NCI-H1436 (cell line): ENCODE data around the gene TES.

Source experiments
- DNase-seq: peaks from one replicate; lab custom pipeline; 2025; lab: John Stamatoyannopoulos, UW

TES gene

DNA sequence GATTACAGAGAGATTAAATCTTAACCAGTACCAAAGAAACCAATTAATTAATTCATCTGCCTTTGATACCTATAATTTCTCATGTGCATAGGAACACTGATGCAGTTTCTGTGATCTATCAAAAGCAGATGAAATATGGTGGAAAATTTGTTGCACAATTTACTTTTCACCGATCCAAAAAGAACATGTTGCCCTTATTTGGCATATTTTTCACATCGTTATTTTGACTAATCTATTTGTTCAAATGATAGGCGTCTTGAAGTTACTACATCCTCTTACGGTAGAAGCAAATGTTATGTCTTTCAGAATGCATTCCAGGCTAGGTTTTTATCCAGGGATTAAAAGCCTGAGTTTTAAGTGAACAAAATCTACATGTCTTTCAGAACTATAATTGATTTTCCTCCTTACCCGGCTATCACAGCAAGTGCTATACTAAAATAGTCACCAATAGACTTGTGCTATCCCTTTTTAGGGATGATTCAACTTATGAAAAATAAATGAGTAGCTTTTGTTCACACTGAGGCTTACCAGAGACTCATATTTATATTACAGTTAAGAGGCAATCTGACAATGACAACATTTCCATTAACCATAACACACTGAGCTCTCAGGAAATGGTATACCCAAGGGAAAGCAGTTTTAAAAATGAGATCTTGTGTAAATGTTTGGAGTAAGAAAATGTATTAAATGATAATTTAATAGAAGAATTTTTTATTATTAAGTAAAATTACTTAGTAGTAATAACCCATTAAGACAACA is 16.8 kb upstream of the TES start:
- DNase-seq = no peak

DNA sequence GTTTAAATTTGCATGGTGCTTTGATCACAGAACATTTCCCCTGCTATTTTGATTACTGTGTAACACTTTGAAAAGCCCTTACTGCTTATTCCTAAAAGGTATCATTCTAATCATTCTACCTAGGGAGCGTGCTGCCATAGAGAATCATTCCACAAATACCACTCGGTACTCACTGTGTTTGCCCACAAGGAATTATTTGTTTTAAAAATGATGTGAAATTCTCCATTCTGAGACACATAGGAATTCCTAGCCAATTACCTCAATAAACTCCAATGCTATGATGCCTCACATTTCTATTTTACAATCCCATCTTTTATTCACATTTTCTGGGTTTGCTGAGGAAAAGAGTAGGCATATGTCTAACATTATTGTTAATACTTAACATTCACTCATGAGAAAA is 16.2 kb upstream of the TES start:
- no peak for DNase-seq

DNA sequence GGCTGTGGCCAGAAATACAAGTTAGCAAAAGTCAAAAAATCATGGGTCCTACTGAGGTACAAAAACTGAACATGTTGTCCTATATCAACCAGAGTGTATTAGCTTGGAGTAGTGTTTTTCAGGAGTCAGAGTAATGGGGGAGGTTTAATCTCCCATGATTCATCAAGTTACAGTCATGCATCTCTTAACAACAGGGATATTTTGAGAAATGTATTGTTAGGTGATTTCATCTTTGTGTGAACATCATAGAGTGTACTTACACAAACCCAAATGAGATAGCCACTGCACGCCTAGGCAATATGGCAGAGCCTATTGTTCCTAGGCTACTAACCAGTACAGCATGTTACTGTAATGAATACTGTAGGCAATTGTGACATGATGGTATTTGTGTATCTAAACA is 14.9 kb upstream of the TES start:
- no peak for DNase-seq

DNA sequence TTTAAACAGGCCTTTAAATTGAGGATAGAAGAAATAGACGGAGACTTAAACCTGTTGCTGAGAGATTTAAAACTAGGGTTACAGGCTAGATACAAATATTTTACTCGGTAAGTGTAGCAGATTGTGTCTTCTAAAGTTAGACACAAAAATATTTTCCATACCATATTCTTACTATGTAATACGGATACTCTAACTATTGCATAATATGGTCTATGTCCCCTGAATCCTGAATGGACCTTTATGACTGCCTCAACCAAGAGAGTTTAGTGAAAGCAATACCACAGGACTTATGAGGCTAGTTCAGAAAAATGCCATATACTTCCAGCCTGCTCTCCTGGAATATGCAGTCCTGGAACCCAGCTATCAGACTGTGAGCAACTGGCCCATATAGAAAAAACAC is 13.4 kb upstream of the TES start:
- no peak for DNase-seq

DNA sequence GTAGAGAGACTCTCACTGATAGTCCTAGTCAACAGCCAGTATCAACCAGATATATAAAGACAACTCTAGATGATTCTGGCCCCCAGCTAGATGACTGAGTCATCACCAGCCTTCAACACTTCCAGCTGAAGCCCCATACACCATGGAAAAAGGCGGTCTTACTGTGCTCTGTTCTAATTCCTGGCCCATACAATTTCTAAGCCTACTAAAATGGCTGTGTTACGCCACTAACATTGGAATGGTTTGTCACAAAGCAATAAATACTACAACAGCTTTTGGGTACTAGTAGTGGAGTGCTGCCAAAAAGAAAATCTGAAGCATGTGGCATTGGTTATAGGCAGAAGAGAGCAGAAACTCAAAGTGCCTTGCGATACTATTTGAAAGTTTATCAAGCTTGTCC is 13.0 kb upstream of the TES start:
- no peak for DNase-seq

DNA sequence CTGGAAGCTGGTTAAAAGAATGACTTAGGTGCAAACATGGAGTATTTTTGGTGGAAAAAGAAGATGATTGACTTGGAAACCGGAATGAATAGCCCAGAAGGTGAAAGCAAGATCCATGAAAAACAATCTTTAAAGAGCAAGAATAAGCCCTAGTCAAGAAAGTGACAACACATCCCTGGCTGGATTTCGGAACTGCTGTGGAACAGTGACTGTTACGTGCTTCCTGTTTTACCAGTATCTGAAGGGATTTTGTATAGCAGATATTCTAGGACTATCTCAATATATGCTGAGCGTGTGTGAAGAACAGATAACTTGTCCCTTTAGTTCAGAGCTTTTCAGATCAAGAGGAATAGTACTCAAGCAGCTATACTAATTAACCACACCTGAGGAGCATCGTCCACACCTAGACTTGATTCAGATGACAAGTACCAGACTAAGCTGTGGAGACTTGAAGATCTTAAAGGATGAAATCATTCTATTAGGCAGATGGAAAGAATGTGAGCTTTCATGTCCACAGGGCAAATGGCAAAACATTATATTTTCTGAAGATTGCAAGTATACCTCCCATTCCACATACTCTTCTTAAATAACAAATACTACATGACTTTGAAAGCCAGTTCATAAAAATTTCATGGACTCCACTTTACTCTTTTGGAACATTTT is 11.5 kb upstream of the TES start:
- no peak for DNase-seq

DNA sequence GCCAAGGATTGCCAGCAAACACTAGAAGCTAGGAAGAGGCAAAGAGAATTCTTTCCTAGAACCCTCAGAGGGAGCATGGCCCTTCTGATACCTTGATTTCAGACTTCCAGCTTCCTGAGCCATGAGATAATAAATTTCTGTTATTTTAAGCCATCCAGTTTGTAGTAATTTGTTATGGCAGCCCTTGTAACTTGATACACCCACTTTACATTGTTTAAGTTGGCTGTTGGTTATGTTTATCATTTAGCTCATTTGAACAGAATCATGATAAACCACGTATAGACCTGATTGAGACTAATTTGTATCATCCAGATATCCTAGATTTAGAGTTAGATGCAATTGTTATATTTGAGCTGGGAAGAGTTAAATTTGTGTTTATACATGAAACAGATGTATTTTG is 9.4 kb upstream of the TES start:
- DNase-seq = no peak

DNA sequence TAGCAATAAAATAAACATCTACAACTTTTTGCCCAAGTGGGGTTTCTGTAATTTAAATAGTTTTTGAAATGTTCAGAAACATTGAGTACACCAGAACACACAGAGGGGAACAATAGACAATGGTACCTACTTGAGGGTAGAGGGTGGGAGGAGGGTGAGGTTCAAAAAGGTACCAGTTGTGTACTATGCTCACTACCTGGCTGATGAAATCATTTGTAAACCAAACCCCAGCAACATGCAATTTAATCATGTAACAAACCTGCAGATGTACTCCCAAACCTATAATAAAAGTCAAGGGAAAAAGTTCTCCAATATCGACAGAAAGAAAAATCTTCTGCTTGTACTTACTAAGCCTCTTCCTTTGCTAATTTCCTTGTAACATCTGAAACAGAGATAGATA is 4.2 kb upstream of the TES start:
- no peak for DNase-seq

DNA sequence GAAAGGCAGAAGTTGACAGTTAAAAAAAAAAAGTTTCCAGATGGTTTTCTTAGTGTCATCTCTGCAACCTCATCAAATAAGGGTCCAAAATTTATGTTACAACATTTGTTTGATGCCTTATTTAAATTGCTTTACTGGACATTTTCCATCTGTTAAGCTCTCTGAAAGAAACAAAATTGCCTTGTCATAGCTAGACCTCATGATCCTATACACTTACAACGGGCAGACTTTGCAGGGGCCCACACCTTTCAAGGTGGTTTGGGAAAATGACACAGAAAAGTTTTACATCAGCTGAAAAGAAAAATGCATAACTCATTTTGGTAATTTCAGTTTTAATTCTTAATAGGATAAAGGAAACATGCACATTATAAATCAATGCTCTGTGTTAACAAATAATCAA is 1.4 kb upstream of the TES start:
- no peak for DNase-seq

DNA sequence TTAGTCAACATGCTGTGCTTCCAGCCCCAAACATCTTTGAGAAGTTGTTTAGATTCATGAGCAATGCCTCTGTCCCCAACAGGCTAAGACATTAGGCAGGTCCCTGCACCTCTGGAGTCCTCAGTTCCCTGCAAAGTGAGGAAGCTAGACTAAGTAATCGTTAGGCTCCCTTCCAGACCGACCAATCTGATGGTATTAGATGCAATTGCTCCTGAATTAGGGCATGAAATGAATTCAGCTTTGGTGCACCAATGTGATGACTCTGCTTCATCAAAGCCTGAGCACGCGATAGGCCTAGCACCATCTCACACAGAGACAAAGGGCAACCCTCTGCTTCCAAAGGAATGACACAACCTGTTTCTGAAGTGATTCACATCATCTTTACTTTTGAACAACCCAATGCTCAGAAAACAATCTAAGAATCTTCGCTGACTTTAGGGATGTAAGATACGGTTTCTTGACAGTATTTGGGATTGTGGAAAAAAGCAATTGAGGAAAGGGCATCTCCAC is 723 bp upstream of the TES start:
- no peak for DNase-seq

DNA sequence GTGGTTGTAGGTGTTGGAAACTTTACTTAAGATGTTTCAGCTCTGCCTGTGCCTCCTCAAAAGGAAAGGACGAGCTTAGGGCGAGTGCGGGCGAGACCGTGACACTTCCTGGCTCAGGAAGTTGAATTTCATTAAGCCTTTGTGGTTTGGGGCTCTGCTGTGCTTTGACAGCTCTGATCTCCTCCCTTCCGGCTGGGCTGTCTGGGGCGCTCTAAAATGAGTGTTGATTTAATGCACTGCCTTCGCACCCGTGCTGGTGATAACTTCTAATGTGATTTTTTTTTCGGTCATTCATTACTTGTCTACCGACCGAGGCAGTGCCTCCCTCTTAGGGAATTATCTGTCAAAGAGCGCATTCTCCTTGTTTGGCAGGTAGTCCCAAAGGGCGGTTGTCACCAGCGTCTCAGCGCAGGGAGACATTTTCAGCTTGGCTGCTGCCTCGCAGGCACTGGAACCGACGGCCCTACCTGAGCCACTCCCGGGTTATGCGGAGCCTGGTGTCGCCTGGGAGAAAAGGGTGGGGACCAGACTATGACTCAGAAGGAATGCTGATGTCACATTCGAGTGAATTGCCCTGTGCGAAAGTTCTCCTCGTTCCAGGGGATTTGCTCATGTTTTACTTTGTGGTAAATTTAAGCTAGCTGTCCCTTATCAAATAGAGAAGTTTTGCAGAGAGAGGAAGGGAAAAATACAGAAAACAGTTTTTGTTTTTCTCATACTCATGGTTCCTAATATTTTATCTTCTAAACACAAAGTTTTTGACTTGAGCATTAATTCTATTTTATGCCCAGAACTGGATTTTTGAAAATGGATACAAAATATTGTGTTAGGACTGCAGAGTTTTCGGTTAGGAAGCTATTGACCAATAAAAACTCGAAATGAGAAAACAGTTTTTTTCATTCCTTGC is 920 bp downstream of the TES start:
- DNase-seq = peak; percentile 35

DNA sequence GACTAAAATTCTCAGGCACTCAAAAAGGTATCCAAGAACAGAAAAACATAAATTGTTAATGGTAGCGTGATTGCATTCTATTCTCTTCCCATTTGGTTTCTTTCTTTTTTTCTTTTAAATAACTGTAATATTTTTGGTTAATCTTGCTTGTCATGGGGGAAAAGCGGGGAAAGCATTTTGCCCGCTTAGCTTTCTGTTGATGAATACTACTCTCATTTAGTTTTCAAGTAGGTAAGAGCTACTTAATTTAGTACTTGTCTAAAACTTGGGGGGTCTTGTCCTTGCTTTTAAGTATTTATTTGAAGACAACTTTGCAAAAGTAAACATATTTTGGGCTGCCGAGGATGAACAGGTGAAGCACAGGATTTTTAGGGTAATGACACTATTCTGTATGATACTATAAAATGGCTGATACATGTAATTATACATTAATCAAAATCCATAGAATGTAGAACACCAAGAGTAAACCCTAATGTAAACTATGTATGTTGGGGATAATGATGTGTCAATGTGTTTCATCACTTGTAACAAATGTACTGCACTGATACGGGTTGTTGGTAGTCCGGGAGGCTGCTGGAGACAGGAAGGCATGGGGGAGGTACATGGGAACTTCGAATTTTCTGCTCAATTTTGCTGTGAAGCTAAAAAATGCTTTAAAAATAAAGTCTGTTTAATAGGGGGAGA is 1.7 kb downstream of the TES start:
- no peak for DNase-seq

DNA sequence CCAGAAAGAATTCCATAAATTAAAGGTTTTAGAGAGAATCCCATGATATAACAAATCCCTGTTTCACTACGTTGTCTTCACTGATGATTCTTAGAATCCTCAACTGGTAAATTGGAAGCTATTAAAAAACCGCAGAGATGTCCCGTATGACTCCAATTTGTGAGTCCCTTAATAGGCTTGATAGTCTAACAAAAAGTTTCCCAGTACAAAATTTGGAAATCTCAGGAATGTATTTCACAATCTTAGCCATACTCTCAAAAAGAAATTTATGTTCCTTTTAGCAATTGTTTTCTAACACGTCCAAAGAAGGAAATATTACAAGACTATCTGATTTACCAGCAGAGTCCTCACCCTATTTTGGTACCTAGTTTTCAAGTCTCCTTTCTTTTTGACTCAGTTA is 2.5 kb downstream of the TES start:
- DNase-seq = no peak

DNA sequence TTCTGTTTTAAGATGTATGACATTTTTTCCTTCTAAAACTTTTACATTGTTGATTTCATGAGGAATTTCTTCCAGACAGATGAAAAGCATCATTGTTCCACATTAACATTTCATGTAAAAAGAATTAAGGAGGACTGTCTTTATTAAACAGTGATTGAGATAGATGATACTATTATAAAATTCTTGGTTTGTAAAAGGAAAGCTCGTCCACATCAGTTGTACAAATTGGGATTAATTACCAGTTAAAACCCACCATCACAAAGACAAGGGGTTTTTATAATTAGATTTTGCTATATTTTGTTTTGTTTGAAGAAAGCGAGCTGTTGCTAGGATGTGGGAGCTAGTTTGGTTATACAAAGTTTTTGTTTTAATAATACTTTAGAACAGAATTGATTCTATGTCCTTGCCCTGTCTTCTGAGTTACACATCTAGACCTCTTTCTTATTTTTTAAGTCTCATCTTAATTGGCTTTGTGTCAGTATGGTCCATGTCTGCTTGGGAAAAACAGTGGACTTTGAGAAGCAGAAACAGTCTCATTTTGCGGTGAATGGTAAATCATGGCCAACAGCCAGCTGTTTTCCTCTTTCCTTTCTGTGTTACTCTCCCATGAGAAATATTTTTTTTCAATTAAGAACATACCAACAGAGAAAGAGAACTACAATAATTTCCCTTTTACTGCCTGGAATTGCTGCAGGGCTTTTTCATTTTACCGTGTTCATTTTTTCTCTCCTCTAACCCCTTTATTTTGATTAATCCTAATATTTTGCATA is 3.2 kb downstream of the TES start:
- no peak for DNase-seq

DNA sequence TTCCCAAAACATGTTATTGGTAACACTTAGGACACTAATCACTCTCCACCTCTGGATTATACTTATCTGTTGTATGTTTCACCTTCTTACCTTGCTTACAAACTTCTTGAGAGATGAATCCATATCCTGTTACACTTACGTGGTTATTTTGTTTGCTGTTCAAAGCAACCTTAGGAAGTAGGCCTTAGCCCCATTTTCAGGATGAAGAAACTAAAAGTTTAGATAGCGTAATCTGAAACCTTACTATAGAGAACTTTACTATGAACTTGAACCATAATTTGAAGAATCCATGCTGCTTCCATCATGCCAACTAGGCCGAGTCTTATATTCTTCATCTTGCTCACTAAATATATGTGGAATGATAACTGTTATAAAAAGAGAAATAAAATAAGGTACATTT is 4.6 kb downstream of the TES start:
- no peak for DNase-seq

DNA sequence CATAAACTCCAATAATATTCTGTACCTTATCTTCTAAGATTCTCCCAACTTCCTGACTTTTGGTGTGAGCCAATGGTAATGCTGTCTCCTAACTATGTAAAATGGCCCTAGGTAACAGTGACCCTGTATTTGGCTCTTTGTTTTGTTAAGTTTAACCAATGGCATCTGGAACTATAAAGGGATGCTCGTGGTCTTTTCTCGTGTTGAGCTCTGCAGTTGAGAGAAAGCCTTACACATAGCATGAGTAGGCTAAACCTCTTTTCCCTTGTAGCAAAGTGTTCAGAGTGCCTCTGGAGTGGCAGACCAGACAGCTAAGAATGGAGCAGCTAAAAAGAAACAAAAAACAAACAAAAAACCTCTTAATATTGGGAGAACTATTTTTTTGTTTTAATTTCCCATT is 5.2 kb downstream of the TES start:
- no peak for DNase-seq

DNA sequence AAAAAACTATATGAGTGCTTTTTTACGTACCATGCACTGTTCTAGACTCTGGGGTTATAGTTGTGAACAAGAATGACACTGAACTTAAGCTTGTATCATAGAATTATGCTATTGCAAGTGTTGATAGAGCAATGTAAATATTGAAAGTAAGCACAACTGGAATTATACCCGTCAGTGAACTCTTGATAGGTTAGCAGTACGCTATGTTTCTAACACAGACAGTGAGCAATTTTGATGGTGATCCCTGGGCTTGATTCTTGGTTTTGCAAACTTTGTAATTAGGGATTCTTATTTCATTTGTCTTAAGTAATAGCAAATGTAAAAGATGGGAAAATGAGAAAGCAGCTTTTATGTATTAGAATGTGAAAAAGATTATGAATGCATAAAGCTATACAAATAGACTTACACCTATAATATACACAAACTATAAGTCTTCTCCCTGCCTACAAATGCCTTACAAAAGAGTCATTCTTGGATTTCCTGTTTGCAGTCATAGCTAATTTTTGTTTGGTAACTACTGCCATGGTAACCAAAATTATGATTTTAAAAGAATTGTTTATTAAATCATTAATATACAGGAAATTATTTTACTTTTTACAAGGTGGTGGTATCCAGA is 6.7 kb downstream of the TES start:
- DNase-seq = no peak

DNA sequence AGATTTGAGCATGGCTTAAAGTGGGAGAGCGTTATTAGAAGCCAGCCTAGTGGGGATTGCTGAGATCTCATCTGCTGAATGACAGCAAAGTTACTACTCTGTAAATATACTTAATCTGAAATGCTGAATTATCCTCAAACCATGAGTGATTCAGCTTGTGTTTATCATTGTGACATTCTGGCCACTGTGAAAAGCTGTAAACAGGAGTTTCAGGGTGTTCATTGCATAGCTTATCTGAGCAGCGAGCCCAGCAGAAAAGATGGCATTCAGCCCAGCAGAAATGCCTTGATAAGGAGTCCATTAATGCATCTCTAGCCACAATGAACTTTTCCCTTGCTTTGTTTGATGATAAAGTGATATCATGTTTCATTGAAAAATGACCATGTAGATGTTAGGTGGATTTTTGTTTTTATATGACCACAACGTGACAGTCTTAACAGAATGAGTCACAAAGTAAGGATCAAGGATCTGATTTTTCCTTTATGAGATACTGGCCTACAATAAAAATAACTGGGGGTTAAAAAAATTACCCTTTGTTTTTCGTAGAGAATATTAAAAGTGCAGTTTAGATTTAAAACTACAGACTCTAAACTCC is 7.8 kb downstream of the TES start:
- no peak for DNase-seq

DNA sequence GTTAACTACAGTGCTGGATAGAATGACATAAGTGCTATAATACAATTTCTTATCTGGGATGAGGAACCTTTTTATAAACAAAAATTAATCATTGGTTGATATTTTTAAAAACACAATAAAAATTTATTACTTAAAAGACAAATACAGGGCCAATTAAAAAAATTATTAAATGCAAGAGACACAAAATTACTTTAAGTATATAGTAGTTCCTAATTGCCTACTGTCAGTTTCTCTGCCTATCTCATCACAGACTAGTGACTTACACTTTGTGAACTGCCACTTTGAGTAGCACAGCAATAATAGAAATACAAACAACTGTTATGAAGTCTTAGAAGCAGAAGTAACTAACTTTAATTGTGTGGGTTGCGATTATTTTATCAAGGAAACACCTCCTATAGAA is 8.4 kb downstream of the TES start:
- no peak for DNase-seq

DNA sequence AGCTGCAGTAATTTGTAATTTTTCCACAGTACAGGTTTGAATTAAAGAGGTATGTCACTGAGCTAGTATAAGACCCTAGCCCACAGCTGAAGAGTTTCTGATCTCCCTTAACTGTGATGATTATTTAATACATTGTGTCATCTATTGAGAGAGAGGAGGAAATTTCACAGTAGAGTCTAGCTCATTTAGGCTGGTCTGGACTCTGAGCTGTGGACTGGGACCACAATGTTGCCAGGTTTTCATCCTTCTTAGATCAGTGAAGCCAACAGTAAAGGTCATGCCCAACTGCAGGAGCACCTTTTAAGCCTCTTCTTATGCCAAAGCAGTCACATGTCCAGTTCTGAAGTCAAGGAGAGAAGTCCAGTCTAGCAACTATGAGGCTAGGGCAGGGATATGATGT is 8.9 kb downstream of the TES start:
- no peak for DNase-seq

DNA sequence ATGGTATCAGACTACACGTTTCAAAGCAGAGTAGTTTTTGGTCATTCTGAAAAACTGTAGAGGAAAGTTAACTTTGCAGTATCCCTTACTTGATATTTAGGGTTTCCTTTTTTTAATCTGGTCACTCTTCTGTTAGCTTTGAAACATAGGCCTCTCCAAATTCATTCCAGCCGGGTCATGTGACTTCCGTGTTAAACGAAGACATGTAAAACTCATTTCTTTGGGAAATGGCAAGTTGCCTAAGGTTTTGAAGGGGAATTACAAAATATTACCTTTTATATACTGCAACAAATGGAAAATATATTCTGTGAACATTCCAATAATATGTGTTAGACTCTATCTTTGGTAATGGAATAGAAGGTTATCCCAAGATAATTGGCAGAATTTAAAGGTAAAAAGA is 9.5 kb downstream of the TES start:
- no peak for DNase-seq
